Measurements from ENCODE around the gene CAPG. TPM values are rescaled to one million over a fixed set of nuclear protein-coding genes. Genes with fewer than 3 reads are reported as not detected.
"Not testable (repeated sequence)": the region's sequence is repeated elsewhere in the genome, so short reads cannot be mapped to it uniquely, and the experiment has no call there.

The CAPG gene
- total and polyA plus RNA-seq, 2 of the 4 experiments (the other 2 are of a cell fraction) = 79.9 to 98.3 TPM

DNA sequence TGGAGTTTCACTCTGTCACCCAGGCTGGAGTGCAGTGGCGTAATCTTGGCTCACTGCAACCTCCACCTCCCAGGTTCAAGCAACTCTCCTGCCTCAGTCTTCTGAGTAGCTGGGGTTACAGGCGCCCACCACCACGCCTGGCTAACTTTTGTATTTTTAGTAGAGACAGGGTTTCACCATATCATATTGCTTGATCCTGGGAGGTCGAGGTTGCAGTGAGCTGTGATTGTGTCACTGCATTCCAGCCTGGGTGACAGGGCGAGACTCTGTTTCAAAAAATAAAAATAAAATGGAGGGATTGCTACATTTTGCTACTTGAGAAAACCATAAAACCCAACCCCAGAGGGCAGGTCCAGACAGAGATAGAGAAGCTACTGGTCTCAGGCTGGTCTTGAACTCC is 27.0 kb downstream of the CAPG start:
- H2BK20ac ChIP-seq (ENCODE audit: low read depth, low read length); H3K18ac ChIP-seq (ENCODE audit: low read depth, low read length); H3K79me1 ChIP-seq (ENCODE audit: low read depth in 1 of 2, low read length in 2 of 2); H2AK5ac ChIP-seq (ENCODE audit: low read depth, low read length); CTCF ChIA-PET; H4K91ac ChIP-seq (ENCODE audit: insufficient read depth, low read depth, low read length); H3K9me1 ChIP-seq (ENCODE audit: insufficient read depth, low read length); H2AFZ ChIP-seq (replicated peaks; ENCODE audit: low read length, poor library complexity); H3K23ac ChIP-seq (ENCODE audit: low read depth, low read length); H3K9ac ChIP-seq (ENCODE audit: low read depth, low read length); POLR2A ChIA-PET (ENCODE audit: unreplicated experiment); H4K20me1 ChIP-seq (ENCODE audit: insufficient read depth, low read length); H2BK120ac ChIP-seq (ENCODE audit: low read depth, low read length); H3K4me1 ChIP-seq (ENCODE audit: control insufficient read depth, insufficient read depth, low read length); H2BK15ac ChIP-seq (ENCODE audit: low read depth, low read length); dilution Hi-C loops (cut with HindIII; ENCODE audit: low sequenced_read_pairs, unreplicated experiment); H3K9me3 ChIP-seq (ENCODE audit: control insufficient read depth, insufficient read depth, low read length); H3K4me3 ChIP-seq (ENCODE audit: insufficient read depth, low read depth, low read length); BruUV-seq (replicated peaks); H3K27me3 ChIP-seq (ENCODE audit: control insufficient read depth, insufficient read depth, low read length); H3K14ac ChIP-seq (replicated peaks; ENCODE audit: low read depth, low read length); intact Hi-C loops (cut with micrococcal nuclease); in situ Hi-C loops (cut with MboI; ENCODE audit: low sequenced_read_pairs); H3K4me2 ChIP-seq (ENCODE audit: low read depth, low read length); H3K4ac ChIP-seq (ENCODE audit: low read depth, low read length); H3K56ac ChIP-seq (ENCODE audit: extremely low read depth, insufficient read depth, low read length); H4K5ac ChIP-seq (ENCODE audit: low read depth, low read length); H3K27ac ChIP-seq (ENCODE audit: insufficient read depth, low read length); H2AK9ac ChIP-seq (replicated peaks; ENCODE audit: low read depth, low read length, poor library complexity): not testable (repeated sequence)
- Histone ChIP-seq H2BK5ac (ENCODE audit: low read depth, low read length, poor library complexity, severe bottlenecking) (peak overlapping the region; percentile 33), H3K36me3 (ENCODE audit: control insufficient read depth, insufficient read depth, low read length) (peaks cover 23% of the 10 kb centered on the region), H4K8ac (ENCODE audit: low read depth in 2 of 2, low read length in 2 of 2) (peak overlapping the region in 1 of 2 experiments; percentile 37; a peak in 1 of 4 replicates)
- peak; percentile 51; the same call in 1 of the 2 replicates for TF ChIP-seq CEBPB (IDR thresholded peaks at IDR 0.05; ENCODE audit: low read depth, low read length)
- DNase-seq (peak; percentile 15), ATAC-seq (ENCODE audit: low read depth) (peak; percentile 40)
- WGBS, 2 experiments (ENCODE audit: extremely low coverage in 2 of 2, insufficient read length in 1 of 2) = no CpG with 5 or more reads among the region's 5 CpGs

Measured in IMR-90 (cell line).